MM.1S (cell line): ENCODE data around the gene UCP3.

ENCODE experiments used
- DNase-seq: peaks from one replicate; pipeline ENCODE4 v3.0.0-alpha.2; 2015
- H2AFZ ChIP-seq: fragments of 300-600 bp; sonication (generic); 2 replicates; pipeline ENCODE4 v1.6.0; 2016; ENCODE audit warnings: antibody characterized with exemption, low read length
- H3F3A ChIP-seq: fragments of 300-600 bp; sonication (generic); 2 replicates; pipeline ENCODE4 v1.6.1; 2016; ENCODE audit warnings: mild to moderate bottlenecking, antibody characterized with exemption, low read length, moderate library complexity, mixed read lengths; ENCODE audit not compliant: insufficient read depth
- H3K27ac ChIP-seq: fragments of 300-600 bp; sonication (generic); 2 replicates; pipeline ENCODE4 v1.5.1; 2016; ENCODE audit warnings: mild to moderate bottlenecking, low read length
- H3K27me3 ChIP-seq: fragments of 300-600 bp; sonication (generic); replicated peaks from 2 replicates; pipeline ENCODE4 v1.6.0; 2016; ENCODE audit warnings: low read length; ENCODE audit not compliant: insufficient read depth
- H3K36me3 ChIP-seq: fragments of 300-600 bp; sonication (generic); replicated peaks from 2 replicates; pipeline ENCODE4 v1.6.1; 2016; ENCODE audit warnings: mild to moderate bottlenecking, low read length, mixed read lengths; ENCODE audit not compliant: insufficient read depth
- H3K4me1 ChIP-seq: fragments of 300-600 bp; sonication (generic); 2 replicates; pipeline ENCODE4 v1.6.1; 2016; ENCODE audit warnings: low read length, mixed read lengths
- H3K4me2 ChIP-seq: fragments of 300-600 bp; sonication (generic); 2 replicates; pipeline ENCODE4 v1.6.0; 2016; ENCODE audit warnings: low read depth, low read length
- H3K4me3 ChIP-seq: fragments of 300-600 bp; sonication (generic); 2 replicates; pipeline ENCODE4 v1.5.1; 2016; ENCODE audit warnings: low read length, mixed read lengths
- H3K79me2 ChIP-seq: fragments of 300-600 bp; sonication (generic); 2 replicates; pipeline ENCODE4 v1.6.1; 2016; ENCODE audit warnings: mixed run types, low read length, mixed read lengths
- H3K9ac ChIP-seq: fragments of 300-600 bp; sonication (generic); 2 replicates; pipeline ENCODE4 v1.6.1; 2016; ENCODE audit warnings: low read length, mixed read lengths
- H3K9me2 ChIP-seq: fragments of 300-600 bp; sonication (generic); replicated peaks from 2 replicates; pipeline ENCODE4 v1.6.1; 2016; ENCODE audit warnings: mild to moderate bottlenecking, low read length, mixed read lengths; ENCODE audit not compliant: insufficient read depth
- H3K9me3 ChIP-seq: fragments of 300-600 bp; sonication (generic); replicated peaks from 2 replicates; pipeline ENCODE4 v1.6.1; 2016; ENCODE audit warnings: mild to moderate bottlenecking, low read length, mixed read lengths; ENCODE audit not compliant: insufficient read depth
- H4K20me1 ChIP-seq: fragments of 300-600 bp; sonication (generic); 2 replicates; pipeline ENCODE4 v1.6.1; 2016; ENCODE audit warnings: mild to moderate bottlenecking, low read length, moderate library complexity, mixed read lengths; ENCODE audit not compliant: insufficient read depth
- CTCF ChIP-seq: fragments of 300-600 bp; sonication (generic); IDR thresholded peaks from 2 replicates; pipeline ENCODE4 v1.5.1; 2016; ENCODE audit warnings: antibody characterized with exemption, low read length, mixed read lengths
- EZH2 ChIP-seq: fragments of 300-600 bp; sonication (generic); optimal IDR thresholded peaks from 2 replicates; pipeline ENCODE3; 2017; ENCODE audit warnings: low read depth, mild to moderate bottlenecking, antibody characterized with exemption, low read length, mixed read lengths
- EZH2phosphoT487 ChIP-seq: fragments of 300-600 bp; sonication (generic); IDR thresholded peaks from 2 replicates; pipeline ENCODE4 v1.6.1; 2018; ENCODE audit warnings: antibody characterized with exemption, low read length

Gene UCP3

GRCh38 chr11:73976451-73977151, 32.3 kb downstream of the UCP3 start:
- TF ChIP-seq CTCF (no peak), EZH2 (no peak), EZH2phosphoT487 (no peak)
- Histone ChIP-seq H3K27ac (no peak overlapping the region), H3K4me2 (no peak overlapping the region), H3F3A (peaks cover 38% of the 10 kb centered on the region), H3K36me3 (peaks cover 6% of the 10 kb centered on the region), H3K9ac (no peak overlapping the region), H3K9me2 (no peaks in the 10 kb centered on the region), H3K4me3 (no peak overlapping the region), H3K9me3 (no peaks in the 10 kb centered on the region), H3K27me3 (no peaks in the 10 kb centered on the region), H2AFZ (no peak overlapping the region), H3K4me1 (peaks cover 44% of the 10 kb centered on the region), H3K79me2 (peaks cover 34% of the 10 kb centered on the region), H4K20me1 (no peaks in the 10 kb centered on the region)
- no peak for DNase-seq

DNA sequence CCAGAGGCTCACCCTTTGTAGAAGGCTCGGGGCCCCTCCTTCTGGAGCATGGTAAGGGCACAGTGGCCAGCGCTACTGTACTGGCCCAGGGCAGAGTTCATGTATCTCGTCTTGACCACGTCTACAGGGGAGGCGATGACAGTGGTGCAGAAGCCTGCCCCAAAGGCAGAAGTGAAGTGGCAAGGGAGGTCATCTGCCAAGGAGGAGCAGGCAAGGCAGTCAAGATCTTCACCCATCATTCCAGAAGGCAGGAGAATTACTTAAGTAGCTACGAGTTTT, 33.5 kb downstream of the UCP3 start:
- no peak overlapping the region for H3K4me3 ChIP-seq
- no peak overlapping the region for H2AFZ ChIP-seq
- peaks cover 32% of the 10 kb centered on the region for H3F3A ChIP-seq
- no peaks in the 10 kb centered on the region for H3K9me2 ChIP-seq
- no peaks in the 10 kb centered on the region for H3K9me3 ChIP-seq
- peaks cover 36% of the 10 kb centered on the region for H3K4me1 ChIP-seq
- no peaks in the 10 kb centered on the region for H4K20me1 ChIP-seq
- TF ChIP-seq EZH2phosphoT487 (no peak), CTCF (no peak), EZH2 (no peak)
- DNase-seq: no peak
- no peaks in the 10 kb centered on the region for H3K27me3 ChIP-seq
- H3K27ac ChIP-seq: no peak overlapping the region
- H3K9ac ChIP-seq: no peak overlapping the region
- peaks cover 27% of the 10 kb centered on the region for H3K79me2 ChIP-seq
- peaks cover 6% of the 10 kb centered on the region for H3K36me3 ChIP-seq
- H3K4me2 ChIP-seq: no peak overlapping the region

GRCh38 chr11:73974604-73975478, 34.0 kb downstream of the UCP3 start:
- no peaks in the 10 kb centered on the region for H4K20me1 ChIP-seq
- H3K9ac ChIP-seq: no peak overlapping the region
- no peak for DNase-seq
- peaks cover 27% of the 10 kb centered on the region for H3K79me2 ChIP-seq
- peaks cover 31% of the 10 kb centered on the region; the same call in 1 of the 2 replicates for H3F3A ChIP-seq
- H3K9me2 ChIP-seq: no peaks in the 10 kb centered on the region
- H3K36me3 ChIP-seq: peaks cover 6% of the 10 kb centered on the region
- no peaks in the 10 kb centered on the region for H3K27me3 ChIP-seq
- H3K27ac ChIP-seq: peak overlapping the region; percentile 58; the same call in 1 of the 2 replicates
- no peaks in the 10 kb centered on the region for H3K9me3 ChIP-seq
- H2AFZ ChIP-seq: no peak overlapping the region
- no peak overlapping the region for H3K4me3 ChIP-seq
- TF ChIP-seq EZH2phosphoT487 (no peak), EZH2 (no peak), CTCF (no peak)
- peaks cover 31% of the 10 kb centered on the region for H3K4me1 ChIP-seq
- H3K4me2 ChIP-seq: peak overlapping the region; percentile 16; the same call in 1 of the 2 replicates
